ENCODE measurements around the gene ZFP82.

ZFP82 gene

GRCh38 chr19:36418287-36419001, at the start of gene ZFP82:
Gene ZFP82 (minus strand): TSS chr19:36418644. CDS start chr19:36409789, 8,855 bp downstream.
- DNase-seq = peak; percentile 82 to 90

GRCh38 chr19:36460046-36460445, 41.6 kb upstream of the ZFP82 start:
- no peak for DNase-seq

- DNase-seq = no peak
Observed at GRCh38 chr19:36456831-36457230, 38.4 kb upstream of the ZFP82 start.

- no peak for DNase-seq
Observed at GRCh38 chr19:36449059-36449670, 30.7 kb upstream of the ZFP82 start.

- no peak for DNase-seq
Observed at GRCh38 chr19:36441339-36441738, 22.9 kb upstream of the ZFP82 start.

GRCh38 chr19:36436531-36436930, 18.1 kb upstream of the ZFP82 start:
- no peak for DNase-seq

- no peak for DNase-seq
Observed at GRCh38 chr19:36423925-36424324, 5.5 kb upstream of the ZFP82 start.

- DNase-seq = peak in 1 of 2 experiments; percentile 38
Observed at GRCh38 chr19:36421749-36422481, 3.5 kb upstream of the ZFP82 start.

GRCh38 chr19:36420961-36421748, 2.7 kb upstream of the ZFP82 start:
- DNase-seq = peak in 1 of 2 experiments; percentile 38

GRCh38 chr19:36417752-36418286, 625 bp downstream of the ZFP82 start:
- peak in 1 of 2 experiments; percentile 53 for DNase-seq

GRCh38 chr19:36409841-36410240, 8.6 kb downstream of the ZFP82 start:
- DNase-seq = no peak

GRCh38 chr19:36408101-36408500, 10.3 kb downstream of the ZFP82 start:
- DNase-seq = no peak

- no peak for DNase-seq
Observed at GRCh38 chr19:36404498-36404897, 13.9 kb downstream of the ZFP82 start.

GRCh38 chr19:36401475-36401874, 17.0 kb downstream of the ZFP82 start:
- no peak for DNase-seq

GRCh38 chr19:36398571-36398970, 19.9 kb downstream of the ZFP82 start:
- DNase-seq = no peak

GRCh38 chr19:36392916-36393673, 25.3 kb downstream of the ZFP82 start:
- no peak for DNase-seq

GRCh38 chr19:36379510-36379819, 39.0 kb downstream of the ZFP82 start:
- DNase-seq = no peak

GRCh38 chr19:36378625-36379509, 39.6 kb downstream of the ZFP82 start, which contains the start of gene ZFP14:
Gene ZFP14 (minus strand): TSS chr19:36379201. CDS start chr19:36367892, 11,309 bp downstream.
- peak; percentile 89 to 96 for DNase-seq

- no peak for DNase-seq
Observed at GRCh38 chr19:36377541-36378178, 40.8 kb downstream of the ZFP82 start.

- no peak for DNase-seq
Observed at GRCh38 chr19:36373638-36374156, 44.7 kb downstream of the ZFP82 start.

Data from NCI-H524 (cell line).